GM23338 (cell line): ENCODE data around the gene NRSN2. TPM values are rescaled to one million over a fixed set of nuclear protein-coding genes. Genes with fewer than 3 reads are reported as not detected.
"Not testable (repeated sequence)": the region's sequence is repeated elsewhere in the genome, so short reads cannot be mapped to it uniquely, and the experiment has no call there.

Experiments used
- ATAC-seq: fragments of 200-7000 bp; cut with Tn5 transposase; 3 replicates; pipeline ENCODE4 v1.9.1; 2020
- DNase-seq: peaks from one replicate; pipeline ENCODE4 v3.0.0-alpha.2; 2015; ENCODE audit warnings: low spot score
- H2AFZ ChIP-seq: fragments of 200-600 bp; sonication (generic); 2 replicates; pipeline ENCODE4 v1.8.0; 2016; ENCODE audit warnings: antibody characterized with exemption, mild to moderate bottlenecking, moderate library complexity
- H3F3A ChIP-seq: fragments of 200-600 bp; sonication (generic); replicated peaks from 2 replicates; pipeline ENCODE4 v1.8.0; 2017; ENCODE audit warnings: antibody characterized with exemption, mixed run types, low read depth
- H3K27ac ChIP-seq: fragments of 200-600 bp; sonication (generic); 2 replicates; pipeline ENCODE4 v1.6.1; 2016; ENCODE audit warnings: low read depth
- H3K27me3 ChIP-seq: fragments of 200-600 bp; sonication (generic); 2 replicates; pipeline ENCODE4 v1.8.0; 2016; ENCODE audit warnings: mild to moderate bottlenecking, mixed run types, moderate library complexity; ENCODE audit not compliant: insufficient read depth
- H3K36me3 ChIP-seq: fragments of 200-600 bp; sonication (generic); 2 replicates; pipeline ENCODE4 v1.8.0; 2016; ENCODE audit warnings: mild to moderate bottlenecking; ENCODE audit not compliant: insufficient read depth
- H3K4me1 ChIP-seq: fragments of 200-600 bp; sonication (generic); 2 replicates; pipeline ENCODE4 v1.8.0; 2016; ENCODE audit warnings: mild to moderate bottlenecking, moderate library complexity; ENCODE audit not compliant: insufficient read depth
- H3K4me2 ChIP-seq: fragments of 200-600 bp; sonication (generic); 2 replicates; pipeline ENCODE4 v1.7.1; 2017; ENCODE audit warnings: mixed run types
- H3K4me3 ChIP-seq: fragments of 200-600 bp; sonication (generic); 2 replicates; pipeline ENCODE4 v1.6.1; 2016; ENCODE audit warnings: mixed run types
- H3K79me2 ChIP-seq: fragments of 200-600 bp; sonication (generic); replicated peaks from 2 replicates; pipeline ENCODE4 v1.8.0; 2017; ENCODE audit warnings: mild to moderate bottlenecking; ENCODE audit not compliant: insufficient read depth
- H3K9me2 ChIP-seq: fragments of 200-600 bp; sonication (generic); 2 replicates; pipeline ENCODE4 v1.8.0; 2017; ENCODE audit not compliant: insufficient read depth
- H4K20me1 ChIP-seq: fragments of 200-600 bp; sonication (generic); replicated peaks from 2 replicates; pipeline ENCODE4 v1.8.0; 2017; ENCODE audit warnings: mild to moderate bottlenecking; ENCODE audit not compliant: insufficient read depth
- H3K27ac Mint-ChIP-seq: 2 replicates; pipeline ENCODE4 v1.8.0; 2020; ENCODE audit warnings: inconsistent platforms, mild to moderate bottlenecking, moderate library complexity, mixed read lengths
- H3K27me3 Mint-ChIP-seq: 3 replicates; pipeline ENCODE4 v1.8.0; 2022; ENCODE audit warnings: low read depth, mild to moderate bottlenecking, moderate library complexity, mixed read lengths, inconsistent platforms; ENCODE audit not compliant: insufficient read depth, poor library complexity
- H3K36me3 Mint-ChIP-seq: 3 replicates; pipeline ENCODE4 v1.8.0; 2021; ENCODE audit warnings: low read depth, mild to moderate bottlenecking, inconsistent platforms, moderate library complexity, mixed read lengths
- H3K4me1 Mint-ChIP-seq: 3 replicates; pipeline ENCODE4 v1.8.0; 2020; ENCODE audit warnings: mild to moderate bottlenecking, inconsistent platforms, mixed read lengths
- H3K4me3 Mint-ChIP-seq: 3 replicates; pipeline ENCODE4 v1.8.0; 2021; ENCODE audit warnings: moderate library complexity, mild to moderate bottlenecking, inconsistent platforms, mixed read lengths
- H3K9me3 Mint-ChIP-seq: 3 replicates; pipeline ENCODE4 v1.8.0; 2020; ENCODE audit warnings: moderate library complexity, mild to moderate bottlenecking, inconsistent platforms, mixed read lengths
- CREB1 ChIP-seq: fragments of 250-450 bp; sonication (Bioruptor Pico); IDR thresholded peaks from 2 replicates; pipeline ENCODE4 v1.5.0; 2020; ENCODE audit warnings: low read depth, mild to moderate bottlenecking, moderate library complexity
- CTCF ChIP-seq, 2 experiments: fragments of 200-600 bp in 1 of 2; sonication (generic) in 1 of 2; conservative IDR thresholded peaks; 2 replicates each; pipeline versions ENCODE4 v1.5.1 to v1.6.1; 2016 to 2017; ENCODE audit warnings: antibody characterized with exemption in 2 of 2, low read depth in 2 of 2, mild to moderate bottlenecking in 2 of 2, moderate library complexity in 1 of 2
- EZH2 ChIP-seq: fragments of 200-600 bp; sonication (generic); IDR thresholded peaks from one replicate; pipeline ENCODE4 v1.8.0; 2017; ENCODE audit warnings: antibody characterized with exemption, mild to moderate bottlenecking, low read depth; ENCODE audit not compliant: unreplicated experiment
- JUNB ChIP-seq: IDR thresholded peaks from one replicate; pipeline ENCODE4 v1.6.1; 2016; ENCODE audit warnings: antibody characterized with exemption; ENCODE audit not compliant: unreplicated experiment
- NANOG ChIP-seq: IDR thresholded peaks from 2 replicates; pipeline ENCODE4 v1.6.1; 2016; ENCODE audit warnings: antibody characterized with exemption, borderline replicate concordance
- POLR2AphosphoS5 ChIP-seq: IDR thresholded peaks from 2 replicates; pipeline ENCODE4 v1.6.1; 2016; ENCODE audit warnings: antibody characterized with exemption, low read depth
- REST ChIP-seq: IDR thresholded peaks from one replicate; pipeline ENCODE4 v1.6.1; 2018; ENCODE audit warnings: antibody characterized with exemption; ENCODE audit not compliant: unreplicated experiment
- STAT1 ChIP-seq: IDR thresholded peaks from one replicate; pipeline ENCODE4 v1.6.1; 2016; ENCODE audit warnings: antibody characterized with exemption; ENCODE audit not compliant: unreplicated experiment
- polyA plus RNA-seq: library from polyadenylated mRNA; unstranded; fragments of >200 nt; fragmentation: Nextera tagmentation; extraction: Ambion mirVana; gene quantifications from 2 replicates; pipeline ENCODE4 v1.2.1, GENCODE V29; 2016
- total RNA-seq: library from RNA; depleted of rRNA; stranded (reverse); fragments of >200 nt; shearing (Covaris generic); gene quantifications from 2 replicates; pipeline ENCODE4 v1.2.3, GENCODE V29; 2014

NRSN2 gene
- total and polyA plus RNA-seq, 2 experiments from 2014 or later: 14.4 to 17.9 TPM

GRCh38 chr20:372543-373082 is 25.7 kb downstream of the NRSN2 start:
- peak overlapping the region; percentile 96 for H2AFZ ChIP-seq
- H3K27me3 Mint-ChIP-seq, ATAC-seq, H3K4me2 ChIP-seq, H3K27ac ChIP-seq, H3K27ac Mint-ChIP-seq, H3K79me2 ChIP-seq, H3K4me3 ChIP-seq, H3K27me3 ChIP-seq, H3K9me2 ChIP-seq, H3K9me3 Mint-ChIP-seq, H4K20me1 ChIP-seq, H3K4me3 Mint-ChIP-seq, H3F3A ChIP-seq, H3K36me3 ChIP-seq, H3K36me3 Mint-ChIP-seq, DNase-seq, H3K4me1 ChIP-seq: not testable (repeated sequence)
- peaks cover 20% of the 10 kb centered on the region for H3K4me1 Mint-ChIP-seq

GRCh38 chr20:373171-373890 is 26.4 kb downstream of the NRSN2 start:
- H3K27me3 Mint-ChIP-seq: peaks cover 10% of the 10 kb centered on the region
- Histone ChIP-seq H3K27me3 (no peaks in the 10 kb centered on the region), H3F3A (no peaks in the 10 kb centered on the region), H3K9me2 (no peaks in the 10 kb centered on the region), H2AFZ (peak overlapping the region; percentile 59; the same call in 1 of the 2 replicates), H3K27ac (no peak overlapping the region), H3K79me2 (no peaks in the 10 kb centered on the region), H4K20me1 (no peaks in the 10 kb centered on the region), H3K4me2 (no peak overlapping the region), H3K4me3 (no peak overlapping the region), H3K36me3 (no peaks in the 10 kb centered on the region), H3K4me1 (no peaks in the 10 kb centered on the region; the same call in 1 of the 2 replicates)
- no peaks in the 10 kb centered on the region for H3K36me3 Mint-ChIP-seq
- no peaks in the 10 kb centered on the region; the same call in 2 of the 3 replicates for H3K9me3 Mint-ChIP-seq
- H3K4me3 Mint-ChIP-seq: no peak overlapping the region
- TF ChIP-seq EZH2 (no peak), CREB1 (CRISPR knock-in tag) (peak; percentile 40; the same call in 1 of the 2 replicates), REST (no peak)
- H3K27ac Mint-ChIP-seq: no peak overlapping the region
- DNase-seq (peak; percentile 46), ATAC-seq (peak; percentile 43)
- H3K4me1 Mint-ChIP-seq: peaks cover 20% of the 10 kb centered on the region

GRCh38 chr20:375265-375889 is 28.5 kb downstream of the NRSN2 start:
- ATAC-seq (no peak), DNase-seq (no peak)
- Histone ChIP-seq H2AFZ (no peak overlapping the region), H3K36me3 (no peaks in the 10 kb centered on the region), H3K4me2 (no peak overlapping the region), H3K4me1 (no peaks in the 10 kb centered on the region; the same call in 1 of the 2 replicates), H3K79me2 (no peaks in the 10 kb centered on the region), H3K4me3 (no peak overlapping the region), H3K27ac (no peak overlapping the region), H4K20me1 (no peaks in the 10 kb centered on the region), H3K9me2 (no peaks in the 10 kb centered on the region), H3K27me3 (no peaks in the 10 kb centered on the region), H3F3A (peaks cover 8% of the 10 kb centered on the region; the same call in 1 of the 2 replicates)
- Mint-ChIP-seq H3K4me3 (no peak overlapping the region), H3K4me1 (peaks cover 18% of the 10 kb centered on the region), H3K9me3 (no peaks in the 10 kb centered on the region; the same call in 2 of the 3 replicates), H3K27me3 (peaks cover 8% of the 10 kb centered on the region), H3K27ac (no peak overlapping the region), H3K36me3 (no peaks in the 10 kb centered on the region)
- TF ChIP-seq REST (no peak), CTCF (conservative IDR thresholded peaks at IDR 0.05; ENCODE audit: low read depth in 2 of 2) (no peak), NANOG (no peak), POLR2AphosphoS5 (no peak), JUNB (no peak), STAT1 (no peak), CREB1 (CRISPR knock-in tag) (no peak)
